GM12878 (cell line): ENCODE results near the gene SH3D19. TPM values are rescaled to one million over a fixed set of nuclear protein-coding genes. Genes with fewer than 3 reads are reported as not detected.

Experiments used
- ATAC-seq: fragments of 200-7000 bp; cut with Tn5 transposase; 3 replicates; pipeline ENCODE4 v1.9.1; 2020; ENCODE audit warnings: mild to moderate bottlenecking, moderate library complexity
- BruUV-seq: library from RNA; stranded (reverse); fragments of 400-500 nt; replicated peaks from 2 replicates; lab custom pipeline; 2021; lab: Mats Ljungman, UMichigan
- CTCF ChIA-PET: fragments of 300-600 bp; sonication (Branson Sonifier 250); formaldehyde crosslinking; extraction: SDS; loops from one replicate; lab custom pipeline; 2021; ENCODE audit warnings: inconsistent platforms; lab: Yijun Ruan, JAX
- POLR2A ChIA-PET: fragments of 350-600 bp; formaldehyde crosslinking; extraction: SDS; loops from one replicate; lab custom pipeline; 2021; ENCODE audit warnings: inconsistent platforms; lab: Charles Lee
- RAD21 ChIA-PET: fragments of 300-600 bp; sonication (Branson Sonifier 250); formaldehyde crosslinking; loops from one replicate; lab custom pipeline; 2023; ENCODE audit warnings: antibody characterized with exemption; ENCODE audit not compliant: unreplicated experiment; lab: Charles Lee
- SMC1A ChIA-PET: fragments of 300-600 bp; sonication (Branson Sonifier 250); formaldehyde crosslinking; loops from one replicate; lab custom pipeline; 2023; ENCODE audit not compliant: unreplicated experiment, uncharacterized antibody; lab: Charles Lee
- DNase-seq: peaks from one replicate; pipeline ENCODE4 v3.0.0-alpha.2; 2011; ENCODE audit warnings: low read depth, low spot score
- FAIRE-seq: peaks from 3 replicates; lab custom pipeline; 2011; peaks lifted over from hg19 to GRCh38; lab: Jason Lieb, UNC
- H2AFZ ChIP-seq: 2 replicates; pipeline ENCODE4 v1.6.0; 2011; ENCODE audit warnings: low read depth, low read length, control low read depth; ENCODE audit not compliant: control insufficient read depth
- H3K27ac ChIP-seq: 2 replicates; pipeline ENCODE4 v1.5.1; 2011; ENCODE audit warnings: control low read depth; ENCODE audit not compliant: control insufficient read depth, insufficient read depth
- H3K27me3 ChIP-seq, 2 experiments: replicated peaks in 1 of 2; 2 replicates each; pipeline versions ENCODE4 v1.6.0 to v1.6.1; 2011; ENCODE audit warnings: low read length in 1 of 2; ENCODE audit not compliant: control insufficient read depth in 2 of 2, insufficient read depth in 2 of 2
- H3K36me3 ChIP-seq, 2 experiments: 2 replicates each; pipeline ENCODE4 v1.5.1; 2011; ENCODE audit warnings: low read length in 1 of 2; ENCODE audit not compliant: control insufficient read depth in 2 of 2, insufficient read depth in 2 of 2
- H3K4me1 ChIP-seq: 2 replicates; pipeline ENCODE4 v1.6.1; 2011; ENCODE audit warnings: mild to moderate bottlenecking, low read length, moderate library complexity, mixed read lengths; ENCODE audit not compliant: control insufficient read depth, insufficient read depth
- H3K4me2 ChIP-seq: 2 replicates; pipeline ENCODE4 v1.6.0; 2011; ENCODE audit warnings: control low read depth; ENCODE audit not compliant: control insufficient read depth, insufficient read depth
- H3K4me3 ChIP-seq: fragments of 200-600 bp; sonication (generic); 2 replicates; pipeline ENCODE4 v1.5.1; 2016
- H3K79me2 ChIP-seq: 2 replicates; pipeline ENCODE4 v1.6.0; 2011; ENCODE audit warnings: low read length; ENCODE audit not compliant: control insufficient read depth, insufficient read depth
- H3K9ac ChIP-seq: 2 replicates; pipeline ENCODE4 v1.8.0; 2011; ENCODE audit warnings: low read length, control low read depth, mixed read lengths; ENCODE audit not compliant: control insufficient read depth, insufficient read depth
- H3K9me3 ChIP-seq: replicated peaks from 3 replicates; pipeline ENCODE4 v1.5.1; 2011; ENCODE audit warnings: mild to moderate bottlenecking, low read length; ENCODE audit not compliant: control insufficient read depth, insufficient read depth
- H4K20me1 ChIP-seq: 2 replicates; pipeline ENCODE4 v1.6.0; 2011; ENCODE audit not compliant: control insufficient read depth, insufficient read depth
- BRCA1 ChIP-seq: IDR thresholded peaks from 2 replicates; pipeline ENCODE4 v1.6.1; 2011; ENCODE audit warnings: low read depth, low read length, improper control_type of control experiment
- CBX3 ChIP-seq: fragments of 200-600 bp; sonication (generic); IDR thresholded peaks from 2 replicates; pipeline ENCODE4 v1.6.1; 2016; ENCODE audit warnings: low read depth, borderline replicate concordance
- HDAC2 ChIP-seq: fragments of 200-600 bp; sonication (generic); IDR thresholded peaks from 2 replicates; pipeline ENCODE4 v1.6.1; 2017
- MXI1 ChIP-seq: fragments of 150-350 bp; IDR thresholded peaks from 2 replicates; pipeline ENCODE4 v1.6.1; 2011; ENCODE audit warnings: low read depth, mild to moderate bottlenecking, inconsistent platforms, low read length, improper control_type of control experiment
- MYC ChIP-seq: IDR thresholded peaks from 2 replicates; pipeline ENCODE4 v1.6.1; 2011; ENCODE audit warnings: mild to moderate bottlenecking, low read length, moderate library complexity, inconsistent platforms; ENCODE audit not compliant: insufficient read depth, insufficient replicate concordance, insufficient read length, severe bottlenecking
- NFXL1 ChIP-seq: fragments of 450-650 bp; IDR thresholded peaks from 2 replicates; pipeline ENCODE4 v1.6.1; 2017; ENCODE audit warnings: antibody characterized with exemption, mild to moderate bottlenecking, borderline replicate concordance
- PAX8 ChIP-seq: fragments of 450-650 bp; IDR thresholded peaks from 2 replicates; pipeline ENCODE4 v1.6.1; 2017; ENCODE audit warnings: mild to moderate bottlenecking, moderate library complexity
- PML ChIP-seq: IDR thresholded peaks from 2 replicates; pipeline ENCODE4 v1.6.1; 2012; ENCODE audit warnings: low read length, inconsistent platforms
- POLR2A ChIP-seq: IDR thresholded peaks from 2 replicates; pipeline ENCODE4 v1.6.1; 2011; ENCODE audit warnings: low read depth, mild to moderate bottlenecking, low read length
- RELA ChIP-seq: fragments of 450-650 bp; IDR thresholded peaks from 2 replicates; pipeline ENCODE4 v1.8.0; 2014; ENCODE audit warnings: borderline replicate concordance; ENCODE audit not compliant: partially characterized antibody
- SMAD1 ChIP-seq: fragments of 450-650 bp; IDR thresholded peaks from 2 replicates; pipeline ENCODE4 v1.6.1; 2018; ENCODE audit warnings: mild to moderate bottlenecking, low read depth; ENCODE audit not compliant: partially characterized antibody
- SPI1 ChIP-seq: IDR thresholded peaks from 2 replicates; pipeline ENCODE4 v1.6.1; 2011; ENCODE audit warnings: low read depth, mild to moderate bottlenecking, low read length, moderate library complexity, borderline replicate concordance; ENCODE audit not compliant: insufficient read depth
- WGBS: methylation state at CpG from one replicate; pipeline ENCODE4 v1.1.6; 2016; ENCODE audit warnings: low lambda C conversion rate; ENCODE audit not compliant: insufficient replicate concordance, insufficient coverage; ENCODE audit errors: missing lambda C conversion rate; 5-methylcytosine and 5-hydroxymethylcytosine counted together
- in situ Hi-C: fragments of 300-500 bp; cut with MboI; formaldehyde crosslinking; loops from 9 replicates; pipeline ENCODE4 v1.14.3; 2018; ENCODE audit warnings: mixed read lengths
- intact Hi-C: fragments of 100-400 bp; cut with micrococcal nuclease; formaldehyde crosslinking; loops from one replicate; pipeline ENCODE4 v1.14.2; 2022; ENCODE audit not compliant: unreplicated experiment
- polyA plus RNA-seq, 11 experiments: library from polyadenylated mRNA; depleted of rRNA in 4 of 11; unstranded in 6 of 11; stranded (reverse) in 5 of 11; fragments of >200 nt; fragmentation: Nextera tagmentation in 4 of 11; fragmentation: Illumina TruSeq in 1 of 11; extraction: Ambion mirVana in 4 of 11; extraction: Trizol in 1 of 11; gene quantifications; 1 replicate in 1 of 11; 2 replicates in 10 of 11; pipeline versions ENCODE4 v1.2.1 to v1.2.3, GENCODE V29; 2011 to 2016; ENCODE audit warnings: inconsistent platforms in 2 of 11, missing spikeins in 2 of 11, low read depth in 1 of 11
- total RNA-seq, 4 experiments: library from RNA; depleted of rRNA in 3 of 4; stranded (reverse); fragments of >200 nt in 3 of 4; fragmentation: Illumina TruSeq in 1 of 4; extraction: Trizol in 1 of 4; gene quantifications; 2 replicates each; pipeline versions ENCODE4 v1.2.1 to v1.2.3, GENCODE V29; 2013 to 2021
- TF ChIP-seq, protein P1 (sequence below): fragments of 450-650 bp; IDR thresholded peaks from 2 replicates; pipeline ENCODE4 v1.6.1; 2016; ENCODE audit warnings: mild to moderate bottlenecking, moderate library complexity, borderline replicate concordance
- TF ChIP-seq, protein P2 (sequence below): fragments of 450-650 bp; IDR thresholded peaks from 2 replicates; pipeline ENCODE4 v1.6.1; 2017; ENCODE audit warnings: antibody characterized with exemption, mild to moderate bottlenecking, moderate library complexity

The SH3D19 gene
- total and polyA plus RNA-seq, 10 of the 15 experiments (the other 5 are each of a cell fraction or from before 2014, with no cell fraction given): 0.03 to 6.9 (median 0.33) TPM; not detected in 3

GRCh38 chr4:151325949-151326246 is 493 bp upstream of the SH3D19 start:
- FAIRE-seq (no peak), ATAC-seq (no peak), DNase-seq (no peak)
- Histone ChIP-seq H3K9me3 (no peaks in the 10 kb centered on the region; the same call in 2 of the 3 replicates), H3K27me3 (peaks cover 10 to 13% of the 10 kb centered on the region in 2 experiments), H3K79me2 (no peaks in the 10 kb centered on the region), H3K36me3 (no peaks in the 10 kb centered on the region), H3K4me2 (no peak overlapping the region), H3K9ac (no peak overlapping the region), H4K20me1 (no peaks in the 10 kb centered on the region), H3K27ac (no peak overlapping the region), H3K4me1 (no peaks in the 10 kb centered on the region), H3K4me3 (no peak overlapping the region), H2AFZ (no peak overlapping the region)
- ChIA-PET SMC1A (no interaction called here), CTCF (no interaction called here), POLR2A (no interaction called here), RAD21 (no interaction called here)
- WGBS: 74% methylated on average over 6 of the region's 6 CpGs
- TF ChIP-seq PML: no peak
- no peak for TF ChIP-seq HDAC2
- TF ChIP-seq, protein P1, sequence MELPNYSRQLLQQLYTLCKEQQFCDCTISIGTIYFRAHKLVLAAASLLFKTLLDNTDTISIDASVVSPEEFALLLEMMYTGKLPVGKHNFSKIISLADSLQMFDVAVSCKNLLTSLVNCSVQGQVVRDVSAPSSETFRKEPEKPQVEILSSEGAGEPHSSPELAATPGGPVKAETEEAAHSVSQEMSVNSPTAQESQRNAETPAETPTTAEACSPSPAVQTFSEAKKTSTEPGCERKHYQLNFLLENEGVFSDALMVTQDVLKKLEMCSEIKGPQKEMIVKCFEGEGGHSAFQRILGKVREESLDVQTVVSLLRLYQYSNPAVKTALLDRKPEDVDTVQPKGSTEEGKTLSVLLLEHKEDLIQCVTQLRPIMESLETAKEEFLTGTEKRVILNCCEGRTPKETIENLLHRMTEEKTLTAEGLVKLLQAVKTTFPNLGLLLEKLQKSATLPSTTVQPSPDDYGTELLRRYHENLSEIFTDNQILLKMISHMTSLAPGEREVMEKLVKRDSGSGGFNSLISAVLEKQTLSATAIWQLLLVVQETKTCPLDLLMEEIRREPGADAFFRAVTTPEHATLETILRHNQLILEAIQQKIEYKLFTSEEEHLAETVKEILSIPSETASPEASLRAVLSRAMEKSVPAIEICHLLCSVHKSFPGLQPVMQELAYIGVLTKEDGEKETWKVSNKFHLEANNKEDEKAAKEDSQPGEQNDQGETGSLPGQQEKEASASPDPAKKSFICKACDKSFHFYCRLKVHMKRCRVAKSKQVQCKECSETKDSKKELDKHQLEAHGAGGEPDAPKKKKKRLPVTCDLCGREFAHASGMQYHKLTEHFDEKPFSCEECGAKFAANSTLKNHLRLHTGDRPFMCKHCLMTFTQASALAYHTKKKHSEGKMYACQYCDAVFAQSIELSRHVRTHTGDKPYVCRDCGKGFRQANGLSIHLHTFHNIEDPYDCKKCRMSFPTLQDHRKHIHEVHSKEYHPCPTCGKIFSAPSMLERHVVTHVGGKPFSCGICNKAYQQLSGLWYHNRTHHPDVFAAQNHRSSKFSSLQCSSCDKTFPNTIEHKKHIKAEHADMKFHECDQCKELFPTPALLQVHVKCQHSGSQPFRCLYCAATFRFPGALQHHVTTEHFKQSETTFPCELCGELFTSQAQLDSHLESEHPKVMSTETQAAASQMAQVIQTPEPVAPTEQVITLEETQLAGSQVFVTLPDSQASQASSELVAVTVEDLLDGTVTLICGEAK: no peak
- TF ChIP-seq, protein P2, sequence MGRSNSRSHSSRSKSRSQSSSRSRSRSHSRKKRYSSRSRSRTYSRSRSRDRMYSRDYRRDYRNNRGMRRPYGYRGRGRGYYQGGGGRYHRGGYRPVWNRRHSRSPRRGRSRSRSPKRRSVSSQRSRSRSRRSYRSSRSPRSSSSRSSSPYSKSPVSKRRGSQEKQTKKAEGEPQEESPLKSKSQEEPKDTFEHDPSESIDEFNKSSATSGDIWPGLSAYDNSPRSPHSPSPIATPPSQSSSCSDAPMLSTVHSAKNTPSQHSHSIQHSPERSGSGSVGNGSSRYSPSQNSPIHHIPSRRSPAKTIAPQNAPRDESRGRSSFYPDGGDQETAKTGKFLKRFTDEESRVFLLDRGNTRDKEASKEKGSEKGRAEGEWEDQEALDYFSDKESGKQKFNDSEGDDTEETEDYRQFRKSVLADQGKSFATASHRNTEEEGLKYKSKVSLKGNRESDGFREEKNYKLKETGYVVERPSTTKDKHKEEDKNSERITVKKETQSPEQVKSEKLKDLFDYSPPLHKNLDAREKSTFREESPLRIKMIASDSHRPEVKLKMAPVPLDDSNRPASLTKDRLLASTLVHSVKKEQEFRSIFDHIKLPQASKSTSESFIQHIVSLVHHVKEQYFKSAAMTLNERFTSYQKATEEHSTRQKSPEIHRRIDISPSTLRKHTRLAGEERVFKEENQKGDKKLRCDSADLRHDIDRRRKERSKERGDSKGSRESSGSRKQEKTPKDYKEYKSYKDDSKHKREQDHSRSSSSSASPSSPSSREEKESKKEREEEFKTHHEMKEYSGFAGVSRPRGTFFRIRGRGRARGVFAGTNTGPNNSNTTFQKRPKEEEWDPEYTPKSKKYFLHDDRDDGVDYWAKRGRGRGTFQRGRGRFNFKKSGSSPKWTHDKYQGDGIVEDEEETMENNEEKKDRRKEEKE: no peak
- no peak for TF ChIP-seq SMAD1
- no peak for TF ChIP-seq RELA
- TF ChIP-seq CBX3: no peak
- no peak for TF ChIP-seq BRCA1
- no peak for TF ChIP-seq NFXL1
- no peak for TF ChIP-seq PAX8
- TF ChIP-seq MXI1: no peak
- no peak for TF ChIP-seq MYC
- TF ChIP-seq POLR2A: no peak
- TF ChIP-seq SPI1: no peak
- intact Hi-C loops: no loop called here
- BruUV-seq: no TSS peak
- in situ Hi-C loops: no loop called here
